ENCODE results near the gene LRRC27.

The LRRC27 gene

GRCh38 chr10:132301371-132302330, 30.3 kb upstream of the LRRC27 start (continued):
- TF ChIP-seq, protein P1, sequence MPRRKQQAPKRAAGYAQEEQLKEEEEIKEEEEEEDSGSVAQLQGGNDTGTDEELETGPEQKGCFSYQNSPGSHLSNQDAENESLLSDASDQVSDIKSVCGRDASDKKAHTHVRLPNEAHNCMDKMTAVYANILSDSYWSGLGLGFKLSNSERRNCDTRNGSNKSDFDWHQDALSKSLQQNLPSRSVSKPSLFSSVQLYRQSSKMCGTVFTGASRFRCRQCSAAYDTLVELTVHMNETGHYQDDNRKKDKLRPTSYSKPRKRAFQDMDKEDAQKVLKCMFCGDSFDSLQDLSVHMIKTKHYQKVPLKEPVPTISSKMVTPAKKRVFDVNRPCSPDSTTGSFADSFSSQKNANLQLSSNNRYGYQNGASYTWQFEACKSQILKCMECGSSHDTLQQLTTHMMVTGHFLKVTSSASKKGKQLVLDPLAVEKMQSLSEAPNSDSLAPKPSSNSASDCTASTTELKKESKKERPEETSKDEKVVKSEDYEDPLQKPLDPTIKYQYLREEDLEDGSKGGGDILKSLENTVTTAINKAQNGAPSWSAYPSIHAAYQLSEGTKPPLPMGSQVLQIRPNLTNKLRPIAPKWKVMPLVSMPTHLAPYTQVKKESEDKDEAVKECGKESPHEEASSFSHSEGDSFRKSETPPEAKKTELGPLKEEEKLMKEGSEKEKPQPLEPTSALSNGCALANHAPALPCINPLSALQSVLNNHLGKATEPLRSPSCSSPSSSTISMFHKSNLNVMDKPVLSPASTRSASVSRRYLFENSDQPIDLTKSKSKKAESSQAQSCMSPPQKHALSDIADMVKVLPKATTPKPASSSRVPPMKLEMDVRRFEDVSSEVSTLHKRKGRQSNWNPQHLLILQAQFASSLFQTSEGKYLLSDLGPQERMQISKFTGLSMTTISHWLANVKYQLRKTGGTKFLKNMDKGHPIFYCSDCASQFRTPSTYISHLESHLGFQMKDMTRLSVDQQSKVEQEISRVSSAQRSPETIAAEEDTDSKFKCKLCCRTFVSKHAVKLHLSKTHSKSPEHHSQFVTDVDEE (CRISPR knock-in tag; IDR thresholded peaks at IDR 0.05) = no peak
- TF ChIP-seq ZNF565 (CRISPR knock-in tag; conservative IDR thresholded peaks at IDR 0.05; ENCODE audit: low read depth) (no peak), ZFP3 (CRISPR knock-in tag; IDR thresholded peaks at IDR 0.05) (no peak), CSDC2 (CRISPR knock-in tag; IDR thresholded peaks at IDR 0.05) (no peak), BACH2 (CRISPR knock-in tag; IDR thresholded peaks at IDR 0.05; ENCODE audit: borderline replicate concordance) (no peak)
- TF ChIP-seq, protein P2, sequence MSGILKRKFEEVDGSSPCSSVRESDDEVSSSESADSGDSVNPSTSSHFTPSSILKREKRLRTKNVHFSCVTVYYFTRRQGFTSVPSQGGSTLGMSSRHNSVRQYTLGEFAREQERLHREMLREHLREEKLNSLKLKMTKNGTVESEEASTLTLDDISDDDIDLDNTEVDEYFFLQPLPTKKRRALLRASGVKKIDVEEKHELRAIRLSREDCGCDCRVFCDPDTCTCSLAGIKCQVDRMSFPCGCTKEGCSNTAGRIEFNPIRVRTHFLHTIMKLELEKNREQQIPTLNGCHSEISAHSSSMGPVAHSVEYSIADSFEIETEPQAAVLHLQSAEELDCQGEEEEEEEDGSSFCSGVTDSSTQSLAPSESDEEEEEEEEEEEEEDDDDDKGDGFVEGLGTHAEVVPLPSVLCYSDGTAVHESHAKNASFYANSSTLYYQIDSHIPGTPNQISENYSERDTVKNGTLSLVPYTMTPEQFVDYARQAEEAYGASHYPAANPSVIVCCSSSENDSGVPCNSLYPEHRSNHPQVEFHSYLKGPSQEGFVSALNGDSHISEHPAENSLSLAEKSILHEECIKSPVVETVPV (CRISPR knock-in tag; IDR thresholded peaks at IDR 0.05) = no peak

DNA sequence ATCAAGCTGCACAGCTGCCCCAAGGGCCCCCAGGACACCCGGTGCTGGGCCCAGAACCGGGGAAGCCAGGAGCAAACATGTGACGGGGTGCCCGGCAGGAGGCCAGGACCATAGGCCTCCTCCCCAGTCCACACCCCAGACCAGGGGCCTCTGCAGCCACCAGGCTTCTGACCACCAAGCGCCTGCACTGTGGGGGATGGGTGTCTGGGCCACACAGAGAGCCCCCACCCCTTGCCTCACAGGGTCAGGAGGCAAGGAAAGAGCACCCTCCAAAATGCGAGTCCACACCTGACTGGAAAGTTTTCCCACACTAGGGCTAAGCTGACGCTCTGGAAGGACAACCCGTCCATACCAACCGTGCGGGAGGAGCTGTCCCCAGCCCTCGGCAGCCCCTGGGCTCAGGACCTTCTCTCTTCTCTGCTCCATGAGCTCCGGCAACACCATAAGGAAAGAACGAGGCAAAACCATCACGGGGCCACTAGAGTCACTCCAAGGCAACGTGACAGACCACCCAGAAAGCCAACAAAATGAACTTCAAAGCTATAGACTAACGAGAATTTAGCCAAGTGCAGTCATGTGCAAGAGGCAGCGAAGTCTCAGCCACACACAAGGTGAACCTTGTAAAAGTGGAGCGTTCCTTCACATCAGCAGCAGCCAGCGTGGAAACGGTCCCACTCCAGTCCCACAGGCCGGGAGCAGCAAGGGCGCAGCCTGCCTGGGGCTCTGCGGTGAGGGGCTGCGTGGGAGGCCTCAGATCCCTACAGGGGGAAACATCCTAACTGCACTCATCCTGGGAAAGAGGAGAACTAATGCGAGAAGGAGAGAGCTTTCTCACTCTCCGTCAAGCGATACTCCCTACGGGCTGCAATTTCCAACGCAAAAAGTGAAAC, 29.3 kb upstream of the LRRC27 start:
- ATAC-seq = no peak
- TF ChIP-seq, protein P2 (CRISPR knock-in tag; IDR thresholded peaks at IDR 0.05) = no peak
- TF ChIP-seq ESRRG (CRISPR knock-in tag; IDR thresholded peaks at IDR 0.05) (no peak), SNAI2 (CRISPR knock-in tag; IDR thresholded peaks at IDR 0.05) (no peak), PATZ1 (CRISPR knock-in tag; IDR thresholded peaks at IDR 0.05; ENCODE audit: borderline replicate concordance) (no peak), TCF4 (CRISPR knock-in tag; IDR thresholded peaks at IDR 0.05; ENCODE audit: borderline replicate concordance) (no peak), ARNTL (CRISPR knock-in tag; IDR thresholded peaks at IDR 0.05; ENCODE audit: borderline replicate concordance, low read depth) (no peak), CSDC2 (CRISPR knock-in tag; IDR thresholded peaks at IDR 0.05) (no peak), TOX (CRISPR knock-in tag; IDR thresholded peaks at IDR 0.05; ENCODE audit: borderline replicate concordance) (no peak), ISL1 (CRISPR knock-in tag; IDR thresholded peaks at IDR 0.05) (no peak), RARB (CRISPR knock-in tag; IDR thresholded peaks at IDR 0.05) (no peak), OSR1 (CRISPR knock-in tag; IDR thresholded peaks at IDR 0.05) (no peak), ZNF565 (CRISPR knock-in tag; conservative IDR thresholded peaks at IDR 0.05; ENCODE audit: low read depth) (no peak), ZFP30 (CRISPR knock-in tag; IDR thresholded peaks at IDR 0.05) (no peak), ZC3H10 (CRISPR knock-in tag; IDR thresholded peaks at IDR 0.05) (no peak)
- TF ChIP-seq, protein P1 (CRISPR knock-in tag; IDR thresholded peaks at IDR 0.05) = no peak
- TF ChIP-seq, protein P3, sequence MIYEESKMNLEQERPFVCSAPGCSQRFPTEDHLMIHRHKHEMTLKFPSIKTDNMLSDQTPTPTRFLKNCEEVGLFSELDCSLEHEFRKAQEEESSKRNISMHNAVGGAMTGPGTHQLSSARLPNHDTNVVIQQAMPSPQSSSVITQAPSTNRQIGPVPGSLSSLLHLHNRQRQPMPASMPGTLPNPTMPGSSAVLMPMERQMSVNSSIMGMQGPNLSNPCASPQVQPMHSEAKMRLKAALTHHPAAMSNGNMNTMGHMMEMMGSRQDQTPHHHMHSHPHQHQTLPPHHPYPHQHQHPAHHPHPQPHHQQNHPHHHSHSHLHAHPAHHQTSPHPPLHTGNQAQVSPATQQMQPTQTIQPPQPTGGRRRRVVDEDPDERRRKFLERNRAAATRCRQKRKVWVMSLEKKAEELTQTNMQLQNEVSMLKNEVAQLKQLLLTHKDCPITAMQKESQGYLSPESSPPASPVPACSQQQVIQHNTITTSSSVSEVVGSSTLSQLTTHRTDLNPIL (CRISPR knock-in tag; IDR thresholded peaks at IDR 0.05; ENCODE audit: low read depth) = no peak
